ENCODE measurements around the gene FBXO2. TPM values are rescaled to one million over a fixed set of nuclear protein-coding genes. Genes with fewer than 3 reads are reported as not detected.
A peak's percentile ranks its signal among the peaks of the same experiment; 100 is the strongest.

FBXO2 gene
- total and polyA plus RNA-seq, 10 donors = 2.1 to 6.7 (median 4.6) TPM

- Histone ChIP-seq H3K4me1 (peaks cover 4 to 44% (median 27%) of the 10 kb centered on the region in 6 donors), H3K4me3 (peak within 1 kb of the TSS; percentile 71 to 98 (median 82)), H3K36me3 (peaks cover 0 to 16% (median 9%) of the 10 kb centered on the region in 6 donors), H3K27me3 (replicated peaks in 1 of 7) (peaks cover 0 to 31% (median 0%) of the 10 kb centered on the region in 7 donors), H3K27ac (peak within 1 kb of the TSS; percentile 83 to 92 (median 88)), H3K9me3 (no peaks in the 10 kb centered on the region)
- WGBS, 5 donors = 0 to 1% (median 1%) methylated on average over 46 to 71 of the region's 71 CpGs
- peak in 2 of 11 experiments; percentile 7 to 31 for TF ChIP-seq CTCF (IDR thresholded peaks at IDR 0.05 in 8 of 11, conservative IDR thresholded peaks at IDR 0.05 in 3 of 11)
- peak; percentile 90 to 92 (median 91) for TF ChIP-seq POLR2AphosphoS5 (IDR thresholded peaks at IDR 0.05)
- TF ChIP-seq POLR2A (IDR thresholded peaks at IDR 0.05) = no peak
- peak; percentile 97 for DNase-seq
- intact Hi-C loops (cut with DNase I; ENCODE audit: low total_unique reads) = no loop called here
These were observed 27.0 kb upstream of the FBXO2 start, which contains the start of gene MAD2L2 for GRCh38 chr1:11681071-11681771. Gene MAD2L2, minus strand, starts transcription at chr1:11681148. Its CDS starts 547 bp downstream, at chr1:11680601.

GRCh38 chr1:11680270-11681070 lies 26.2 kb upstream of the FBXO2 start:
- H3K4me3 ChIP-seq = peak overlapping the region; percentile 71 to 98 (median 82)
- peaks cover 0 to 23% (median 0%) of the 10 kb centered on the region in 7 donors for H3K27me3 ChIP-seq (replicated peaks in 1 of 7)
- peaks cover 4 to 44% (median 27%) of the 10 kb centered on the region in 6 donors for H3K4me1 ChIP-seq
- 8 to 20% (median 13%) methylated on average over 47 to 65 of the region's 65 CpGs for WGBS, 5 donors
- peak overlapping the region; percentile 83 to 92 (median 88) for H3K27ac ChIP-seq
- H3K9me3 ChIP-seq = no peaks in the 10 kb centered on the region
- intact Hi-C loops (cut with DNase I; ENCODE audit: low total_unique reads) = no loop called here
- peaks cover 0 to 23% (median 16%) of the 10 kb centered on the region in 6 donors for H3K36me3 ChIP-seq
- DNase-seq = no peak
- no peak for TF ChIP-seq POLR2AphosphoS5 (IDR thresholded peaks at IDR 0.05)
- TF ChIP-seq CTCF (IDR thresholded peaks at IDR 0.05 in 8 of 11, conservative IDR thresholded peaks at IDR 0.05 in 3 of 11) = no peak
- no peak for TF ChIP-seq POLR2A (IDR thresholded peaks at IDR 0.05)

- WGBS, 5 donors = 95 to 100% (median 97%) methylated on average over 2 of the region's 2 CpGs
- peaks cover 0 to 44% (median 36%) of the 10 kb centered on the region in 6 donors for H3K36me3 ChIP-seq
- H3K27ac ChIP-seq = no peak overlapping the region
- DNase-seq = no peak
- intact Hi-C loops (cut with DNase I; ENCODE audit: low total_unique reads) = no loop called here
- H3K9me3 ChIP-seq = no peaks in the 10 kb centered on the region
- peaks cover 0 to 10% (median 0%) of the 10 kb centered on the region in 7 donors for H3K27me3 ChIP-seq (replicated peaks in 1 of 7)
- peaks cover 4 to 44% (median 27%) of the 10 kb centered on the region in 6 donors for H3K4me1 ChIP-seq
- no peak for TF ChIP-seq POLR2AphosphoS5 (IDR thresholded peaks at IDR 0.05)
- no peak for TF ChIP-seq POLR2A (IDR thresholded peaks at IDR 0.05)
- no peak for TF ChIP-seq CTCF (IDR thresholded peaks at IDR 0.05 in 8 of 11, conservative IDR thresholded peaks at IDR 0.05 in 3 of 11)
- no peak overlapping the region for H3K4me3 ChIP-seq
These were observed 24.2 kb upstream of the FBXO2 start for GRCh38 chr1:11678442-11678841.
